PC-3 (cell line): Measurements from ENCODE around the gene EFHC1.

Experiments
- EZH2 ChIP-seq: fragments of 300-600 bp; sonication (generic); IDR thresholded peaks from one replicate; pipeline ENCODE4 v1.6.1; 2017; ENCODE audit warnings: antibody characterized with exemption, mild to moderate bottlenecking, low read length; ENCODE audit not compliant: unreplicated experiment
- TF ChIP-seq, protein P1 (sequence below): fragments of 300-600 bp; sonication (generic); conservative IDR thresholded peaks from 2 replicates; pipeline ENCODE4 v1.5.1; 2017; ENCODE audit warnings: antibody characterized with exemption, low read depth, mild to moderate bottlenecking, low read length

- TF ChIP-seq, protein P1, sequence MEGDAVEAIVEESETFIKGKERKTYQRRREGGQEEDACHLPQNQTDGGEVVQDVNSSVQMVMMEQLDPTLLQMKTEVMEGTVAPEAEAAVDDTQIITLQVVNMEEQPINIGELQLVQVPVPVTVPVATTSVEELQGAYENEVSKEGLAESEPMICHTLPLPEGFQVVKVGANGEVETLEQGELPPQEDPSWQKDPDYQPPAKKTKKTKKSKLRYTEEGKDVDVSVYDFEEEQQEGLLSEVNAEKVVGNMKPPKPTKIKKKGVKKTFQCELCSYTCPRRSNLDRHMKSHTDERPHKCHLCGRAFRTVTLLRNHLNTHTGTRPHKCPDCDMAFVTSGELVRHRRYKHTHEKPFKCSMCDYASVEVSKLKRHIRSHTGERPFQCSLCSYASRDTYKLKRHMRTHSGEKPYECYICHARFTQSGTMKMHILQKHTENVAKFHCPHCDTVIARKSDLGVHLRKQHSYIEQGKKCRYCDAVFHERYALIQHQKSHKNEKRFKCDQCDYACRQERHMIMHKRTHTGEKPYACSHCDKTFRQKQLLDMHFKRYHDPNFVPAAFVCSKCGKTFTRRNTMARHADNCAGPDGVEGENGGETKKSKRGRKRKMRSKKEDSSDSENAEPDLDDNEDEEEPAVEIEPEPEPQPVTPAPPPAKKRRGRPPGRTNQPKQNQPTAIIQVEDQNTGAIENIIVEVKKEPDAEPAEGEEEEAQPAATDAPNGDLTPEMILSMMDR = no peak
- no peak for TF ChIP-seq EZH2
These were observed 73.5 kb downstream of the EFHC1 start for GRCh38 chr6:52493669-52494068.
